Fibroblast of lung (primary cell): Measurements from ENCODE around the gene USP16. TPM values are rescaled to one million over a fixed set of nuclear protein-coding genes. Genes with fewer than 3 reads are reported as not detected.

Experiments used
- DNase-seq, 2 donors: peaks; one replicate each; pipeline versions ENCODE4 v3.0.0 to v3.0.0-alpha.2; 2010; ENCODE audit warnings: low read depth in 2 of 2
- H2AFZ ChIP-seq: 2 replicates; pipeline ENCODE4 v1.5.1; 2012; ENCODE audit warnings: low read length, control low read depth, inconsistent platforms
- H3K27ac ChIP-seq: 2 replicates; pipeline ENCODE4 v1.5.1; 2011; ENCODE audit warnings: low read length, control low read depth; ENCODE audit not compliant: insufficient read depth
- H3K27me3 ChIP-seq: 2 replicates; pipeline ENCODE4 v1.5.1; 2011; ENCODE audit warnings: mild to moderate bottlenecking, low read length; ENCODE audit not compliant: control insufficient read depth, insufficient read depth
- H3K36me3 ChIP-seq: 2 replicates; pipeline ENCODE4 v1.5.1; 2011; ENCODE audit warnings: low read length; ENCODE audit not compliant: control insufficient read depth, insufficient read depth
- H3K4me1 ChIP-seq: 2 replicates; pipeline ENCODE4 v1.5.1; 2011; ENCODE audit warnings: low read length; ENCODE audit not compliant: control insufficient read depth, insufficient read depth; ENCODE audit errors: extremely low read depth
- H3K4me2 ChIP-seq: 2 replicates; pipeline ENCODE4 v1.5.1; 2011; ENCODE audit warnings: low read length, control low read depth; ENCODE audit not compliant: insufficient read depth; ENCODE audit errors: extremely low read depth
- H3K4me3 ChIP-seq, 4 experiments: fragments of 200-600 bp in 1 of 4; sonication (generic) in 1 of 4; replicated peaks in 1 of 4; 2 replicates each; pipeline ENCODE4 v1.5.1; 2011 to 2016; ENCODE audit warnings: low read length in 4 of 4, low read depth in 3 of 4, mild to moderate bottlenecking in 3 of 4, control low read depth in 2 of 4, inconsistent platforms in 1 of 4, mixed read lengths in 1 of 4; ENCODE audit not compliant: insufficient read depth in 1 of 4; ENCODE audit errors: control extremely low read depth in 1 of 4
- H3K79me2 ChIP-seq: 2 replicates; pipeline ENCODE4 v1.5.1; 2012; ENCODE audit warnings: mild to moderate bottlenecking, low read length, inconsistent platforms; ENCODE audit not compliant: control insufficient read depth, insufficient read depth
- H3K9ac ChIP-seq: 2 replicates; pipeline ENCODE4 v1.5.1; 2011; ENCODE audit warnings: mild to moderate bottlenecking, low read length, control low read depth; ENCODE audit not compliant: insufficient read depth
- H3K9me3 ChIP-seq: 2 replicates; pipeline ENCODE4 v1.5.1; 2012; ENCODE audit warnings: low read depth, low read length; ENCODE audit not compliant: control insufficient read depth, insufficient read depth
- H4K20me1 ChIP-seq: 2 replicates; pipeline ENCODE4 v1.5.1; 2011; ENCODE audit warnings: low read length; ENCODE audit not compliant: control insufficient read depth, insufficient read depth; ENCODE audit errors: extremely low read depth
- EZH2 ChIP-seq: IDR thresholded peaks from 2 replicates; pipeline ENCODE4 v1.5.1; 2012; ENCODE audit warnings: low read length, control low read depth, mild to moderate bottlenecking; ENCODE audit errors: missing control alignments
- polyA plus RNA-seq, 2 donors: library from polyadenylated mRNA; depleted of rRNA in 1 of 2; stranded (reverse) in 1 of 2; unstranded in 1 of 2; fragments of >200 nt; gene quantifications; 2 replicates each; pipeline ENCODE4 v1.2.1, GENCODE V29; 2011 to 2012; ENCODE audit warnings: missing spikeins in 1 of 2
- total RNA-seq: library from RNA; depleted of rRNA; stranded (reverse); fragments of >200 nt; gene quantifications from 2 replicates; pipeline ENCODE4 v1.2.1, GENCODE V29; 2014
- TF ChIP-seq, protein P1 (sequence below), 2 donors: IDR thresholded peaks in 1 of 2; conservative IDR thresholded peaks in 1 of 2; 1 replicate in 1 of 2; 2 replicates in 1 of 2; pipeline ENCODE4 v1.5.1; 2011 to 2012; ENCODE audit warnings: low read length in 2 of 2, control low read depth in 1 of 2, inconsistent platforms in 1 of 2, low read depth in 1 of 2, mild to moderate bottlenecking in 1 of 2

Gene USP16
- total and polyA plus RNA-seq, 2 donors (not counting 1 experiment from before 2014, with no cell fraction given), result 32.2 to 34.4 TPM

- Histone ChIP-seq H3K79me2 (peaks cover 3% of the 10 kb centered on the region), H3K36me3 (peaks cover 17% of the 10 kb centered on the region), H3K27me3 (no peaks in the 10 kb centered on the region)
These were observed 8.8 kb downstream of the USP16 start for GRCh38 chr21:29033301-29033700.

DNA sequence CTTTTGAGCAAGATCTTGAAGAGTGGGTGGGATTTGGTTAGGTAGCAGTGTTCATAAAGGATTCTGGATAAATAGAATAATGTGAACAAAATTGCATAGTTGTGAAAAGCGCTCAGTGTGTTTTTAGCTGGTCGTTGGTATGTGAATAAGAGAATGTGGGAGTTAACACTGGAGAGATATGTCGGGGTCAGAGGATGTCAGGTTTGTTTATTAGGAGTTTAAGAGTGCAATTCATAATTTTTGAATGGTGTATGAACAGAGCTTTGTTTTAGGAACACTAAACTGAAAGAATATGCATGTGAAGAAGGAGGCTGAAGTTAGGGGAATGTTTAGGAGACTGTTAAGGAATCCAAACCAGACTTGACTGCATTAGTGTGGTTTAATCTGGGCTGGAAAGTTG is 9.4 kb downstream of the USP16 start:
- Histone ChIP-seq H3K4me1 (no peaks in the 10 kb centered on the region), H3K27ac (no peak overlapping the region), H4K20me1 (no peaks in the 10 kb centered on the region), H2AFZ (no peak overlapping the region), H3K9me3 (no peaks in the 10 kb centered on the region), H3K36me3 (peaks cover 17% of the 10 kb centered on the region), H3K27me3 (no peaks in the 10 kb centered on the region), H3K4me3 (no peak overlapping the region), H3K9ac (no peak overlapping the region), H3K79me2 (peaks cover under 1% of the 10 kb centered on the region), H3K4me2 (no peak overlapping the region)
- TF ChIP-seq EZH2, result no peak
- TF ChIP-seq, protein P1, sequence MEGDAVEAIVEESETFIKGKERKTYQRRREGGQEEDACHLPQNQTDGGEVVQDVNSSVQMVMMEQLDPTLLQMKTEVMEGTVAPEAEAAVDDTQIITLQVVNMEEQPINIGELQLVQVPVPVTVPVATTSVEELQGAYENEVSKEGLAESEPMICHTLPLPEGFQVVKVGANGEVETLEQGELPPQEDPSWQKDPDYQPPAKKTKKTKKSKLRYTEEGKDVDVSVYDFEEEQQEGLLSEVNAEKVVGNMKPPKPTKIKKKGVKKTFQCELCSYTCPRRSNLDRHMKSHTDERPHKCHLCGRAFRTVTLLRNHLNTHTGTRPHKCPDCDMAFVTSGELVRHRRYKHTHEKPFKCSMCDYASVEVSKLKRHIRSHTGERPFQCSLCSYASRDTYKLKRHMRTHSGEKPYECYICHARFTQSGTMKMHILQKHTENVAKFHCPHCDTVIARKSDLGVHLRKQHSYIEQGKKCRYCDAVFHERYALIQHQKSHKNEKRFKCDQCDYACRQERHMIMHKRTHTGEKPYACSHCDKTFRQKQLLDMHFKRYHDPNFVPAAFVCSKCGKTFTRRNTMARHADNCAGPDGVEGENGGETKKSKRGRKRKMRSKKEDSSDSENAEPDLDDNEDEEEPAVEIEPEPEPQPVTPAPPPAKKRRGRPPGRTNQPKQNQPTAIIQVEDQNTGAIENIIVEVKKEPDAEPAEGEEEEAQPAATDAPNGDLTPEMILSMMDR (conservative IDR thresholded peaks at IDR 0.05 in 1 of 2, IDR thresholded peaks at IDR 0.05 in 1 of 2; ENCODE audit: low read depth in 1 of 2, low read length in 2 of 2), result no peak
- DNase-seq, result no peak

More at GRCh38 chr21:29033301-29033700, 8.8 kb downstream of the USP16 start:
- H3K9me3 ChIP-seq, result no peaks in the 10 kb centered on the region
- no peak overlapping the region for H3K9ac ChIP-seq
- TF ChIP-seq EZH2, result no peak
- TF ChIP-seq, protein P1 (conservative IDR thresholded peaks at IDR 0.05 in 1 of 2, IDR thresholded peaks at IDR 0.05 in 1 of 2; ENCODE audit: low read depth in 1 of 2, low read length in 2 of 2), result no peak
- H3K4me2 ChIP-seq, result no peak overlapping the region
- H4K20me1 ChIP-seq, result no peaks in the 10 kb centered on the region
- no peak overlapping the region for H2AFZ ChIP-seq
- H3K4me3 ChIP-seq, result no peak overlapping the region
- no peak overlapping the region for H3K27ac ChIP-seq
- H3K4me1 ChIP-seq, result no peaks in the 10 kb centered on the region
- DNase-seq, result no peak

- H4K20me1 ChIP-seq, result no peaks in the 10 kb centered on the region
- peaks cover 17% of the 10 kb centered on the region for H3K36me3 ChIP-seq
- H3K27me3 ChIP-seq, result no peaks in the 10 kb centered on the region
- H3K4me1 ChIP-seq, result no peaks in the 10 kb centered on the region
- no peak for TF ChIP-seq EZH2
- TF ChIP-seq, protein P1 (conservative IDR thresholded peaks at IDR 0.05 in 1 of 2, IDR thresholded peaks at IDR 0.05 in 1 of 2; ENCODE audit: low read depth in 1 of 2, low read length in 2 of 2), result no peak
- H3K9me3 ChIP-seq, result no peaks in the 10 kb centered on the region
- H2AFZ ChIP-seq, result no peak overlapping the region
- H3K79me2 ChIP-seq, result no peaks in the 10 kb centered on the region
- H3K27ac ChIP-seq, result no peak overlapping the region
- H3K4me3 ChIP-seq, result no peak overlapping the region
- no peak overlapping the region for H3K9ac ChIP-seq
- DNase-seq, result no peak
- H3K4me2 ChIP-seq, result no peak overlapping the region
These were observed 10.2 kb downstream of the USP16 start for GRCh38 chr21:29034678-29035077.
